ENCODE results near the gene DIPK2A.

Gene DIPK2A

GRCh38 chr3:143972505-143973258 is 1.1 kb downstream of the DIPK2A start:
- peak; percentile 25 for TF ChIP-seq CTCF (IDR thresholded peaks at IDR 0.05)
- no peaks in the 10 kb centered on the region for H3K36me3 Mint-ChIP-seq (ENCODE audit: low read depth)
- H3K4me1 Mint-ChIP-seq, result peaks cover 45% of the 10 kb centered on the region
- peaks cover 9% of the 10 kb centered on the region for H3K27me3 Mint-ChIP-seq (ENCODE audit: low read depth, poor library complexity)
- H3K9me3 Mint-ChIP-seq, result no peaks in the 10 kb centered on the region
- H3K27ac Mint-ChIP-seq, result peak overlapping the region; percentile 96
- H3K4me3 Mint-ChIP-seq, result peak overlapping the region; percentile 96
- DNase-seq, result peak; percentile 72

- no peaks in the 10 kb centered on the region for H3K9me3 Mint-ChIP-seq
- H3K4me3 Mint-ChIP-seq, result peak overlapping the region; percentile 96
- peaks cover 5% of the 10 kb centered on the region for H3K36me3 Mint-ChIP-seq (ENCODE audit: low read depth)
- DNase-seq, result no peak
- TF ChIP-seq CTCF (IDR thresholded peaks at IDR 0.05), result no peak
- H3K4me1 Mint-ChIP-seq, result peaks cover 52% of the 10 kb centered on the region
- H3K27ac Mint-ChIP-seq, result peak overlapping the region; percentile 96
- H3K27me3 Mint-ChIP-seq (ENCODE audit: low read depth, poor library complexity), result peaks cover 9% of the 10 kb centered on the region
Observed at GRCh38 chr3:143973259-143974021, 1.8 kb downstream of the DIPK2A start.

GRCh38 chr3:143974271-143975238 is 2.9 kb downstream of the DIPK2A start:
- peaks cover 7% of the 10 kb centered on the region for H3K9me3 Mint-ChIP-seq
- H3K27ac Mint-ChIP-seq, result peak overlapping the region; percentile 69
- no peak for TF ChIP-seq CTCF (IDR thresholded peaks at IDR 0.05)
- peaks cover 13% of the 10 kb centered on the region for H3K36me3 Mint-ChIP-seq (ENCODE audit: low read depth)
- peaks cover 50% of the 10 kb centered on the region for H3K4me1 Mint-ChIP-seq
- peak overlapping the region; percentile 96 for H3K4me3 Mint-ChIP-seq
- H3K27me3 Mint-ChIP-seq (ENCODE audit: low read depth, poor library complexity), result peaks cover 9% of the 10 kb centered on the region
- DNase-seq, result no peak

GRCh38 chr3:143975554-143976152 is 4.0 kb downstream of the DIPK2A start:
- Mint-ChIP-seq H3K27ac (no peak overlapping the region), H3K4me3 (peak overlapping the region; percentile 96), H3K9me3 (peaks cover 12% of the 10 kb centered on the region), H3K36me3 (ENCODE audit: low read depth) (peaks cover 23% of the 10 kb centered on the region), H3K27me3 (ENCODE audit: low read depth, poor library complexity) (peaks cover 4% of the 10 kb centered on the region), H3K4me1 (peaks cover 39% of the 10 kb centered on the region)
- TF ChIP-seq CTCF (IDR thresholded peaks at IDR 0.05), result peak; percentile 49
- no peak for DNase-seq
